Upper lobe of left lung (tissue), 4 donors: Measurements from ENCODE around the gene OR1F1.

Experiments used
- CTCF ChIP-seq, 6 experiments: fragments of 450-650 bp in 4 of 6; fragments of 200-600 bp in 2 of 6; sonication (generic) in 2 of 6; IDR thresholded peaks; one replicate each; pipeline ENCODE4 v1.5.1; 2016 to 2019; ENCODE audit warnings: antibody characterized with exemption in 6 of 6
- POLR2A ChIP-seq, 4 donors: fragments of 450-650 bp; IDR thresholded peaks; one replicate each; pipeline ENCODE4 v1.5.1; 2016 to 2017; ENCODE audit warnings: antibody characterized with exemption in 4 of 4, mild to moderate bottlenecking in 2 of 4

GRCh38 chr16:3186946-3187690 is 886 bp upstream of the OR1F1 start:
- TF ChIP-seq CTCF (IDR thresholded peaks at IDR 0.05), result no peak
- no peak for TF ChIP-seq POLR2A (IDR thresholded peaks at IDR 0.05)
